Right lobe of liver (tissue), 6 donors: Measurements from ENCODE around the gene ZNF488. TPM values are rescaled to one million over a fixed set of nuclear protein-coding genes. Genes with fewer than 3 reads are reported as not detected.

Experiments used
- ATAC-seq, 4 donors: fragments of 200-7000 bp; cut with Tn5 transposase; one replicate each; pipeline ENCODE4 v1.9.1; 2020; ENCODE audit warnings: mild to moderate bottlenecking in 4 of 4, moderate library complexity in 4 of 4
- DNase-seq, 3 donors: peaks; one replicate each; pipeline ENCODE4 v3.0.0-alpha.2; 2020
- H3K27ac ChIP-seq, 3 donors: fragments of 200-600 bp; one replicate each; pipeline ENCODE4 v1.8.0; 2022
- H3K27me3 ChIP-seq, 2 donors: fragments of 200-600 bp; one replicate each; pipeline ENCODE4 v1.8.0; 2022
- H3K36me3 ChIP-seq, 4 donors: fragments of 200-600 bp; sonication (generic) in 1 of 4; one replicate each; pipeline versions ENCODE4 v1.5.1 to v1.8.0; 2017 to 2022; ENCODE audit warnings: control low read depth in 1 of 4
- H3K4me1 ChIP-seq, 4 donors: fragments of 200-600 bp; sonication (generic) in 1 of 4; one replicate each; pipeline versions ENCODE4 v1.5.1 to v1.8.0; 2017 to 2022; ENCODE audit warnings: control low read depth in 1 of 4
- H3K4me3 ChIP-seq, 3 donors: fragments of 200-600 bp; one replicate each; pipeline ENCODE4 v1.8.0; 2022
- H3K9me3 ChIP-seq, 4 donors: fragments of 200-600 bp; sonication (generic) in 1 of 4; one replicate each; pipeline versions ENCODE4 v1.5.1 to v1.8.0; 2017 to 2022; ENCODE audit warnings: control low read depth in 1 of 4
- POLR2A ChIP-seq: fragments of 450-650 bp; IDR thresholded peaks from one replicate; pipeline ENCODE4 v1.6.1; 2017; ENCODE audit warnings: antibody characterized with exemption, mild to moderate bottlenecking
- WGBS: methylation state at CpG from one replicate; pipeline ENCODE4 v1.1.6; 2018; ENCODE audit warnings: low coverage, low lambda C conversion rate; ENCODE audit not compliant: insufficient coverage; ENCODE audit errors: missing lambda C conversion rate; 5-methylcytosine and 5-hydroxymethylcytosine counted together
- intact Hi-C, 2 donors: fragments of 100-400 bp; cut with DNase I; formaldehyde crosslinking; loops; one replicate each; pipeline versions ENCODE4 v1.11.2 to v1.14.1; 2022
- total RNA-seq, 6 experiments: library from RNA; depleted of rRNA in 2 of 6; stranded (reverse); fragments of >200 nt in 2 of 6; fragmentation: NEBNext Ultra II Directional in 3 of 6; extraction: Animal tissue kit (Norgen Biotek cat#: 25700) in 3 of 6; gene quantifications; one replicate each; pipeline versions ENCODE4 v1.1.0 to v1.2.4, GENCODE V29; 2016 to 2023
- TF ChIP-seq, protein P1 (sequence below), 4 donors: fragments of 200-600 bp in 3 of 4; fragments of 450-650 bp in 1 of 4; IDR thresholded peaks; one replicate each; pipeline versions ENCODE4 v1.5.1 to v1.8.0; 2016 to 2022; ENCODE audit warnings: antibody characterized with exemption in 4 of 4, mild to moderate bottlenecking in 2 of 4
- donor health status: DM: no; HTN: yes; CAD: no.
- donor health status: DM: no; HTN: no; CAD: no.
- donor health status: DM: no; HTN: no; CAD: no.
- donor health status: DM: no; HTN: yes; CAD: no.
- donor health status: DM: no; HTN: yes; CAD: no.

ZNF488 gene
- total RNA-seq, 6 experiments from 2014 or later: not detected

GRCh38 chr10:47334466-47335295 lies 49.4 kb downstream of the ZNF488 start:
- no peaks in the 10 kb centered on the region for H3K9me3 ChIP-seq
- H3K4me3 ChIP-seq: no peak overlapping the region
- DNase-seq (no peak), ATAC-seq (no peak)
- peaks cover 0 to 12% (median 5%) of the 10 kb centered on the region in 4 donors for H3K4me1 ChIP-seq
- 63% methylated on average over 3 of the region's 8 CpGs for WGBS
- no peaks in the 10 kb centered on the region for H3K27me3 ChIP-seq
- H3K27ac ChIP-seq: no peak overlapping the region
- TF ChIP-seq, protein P1, sequence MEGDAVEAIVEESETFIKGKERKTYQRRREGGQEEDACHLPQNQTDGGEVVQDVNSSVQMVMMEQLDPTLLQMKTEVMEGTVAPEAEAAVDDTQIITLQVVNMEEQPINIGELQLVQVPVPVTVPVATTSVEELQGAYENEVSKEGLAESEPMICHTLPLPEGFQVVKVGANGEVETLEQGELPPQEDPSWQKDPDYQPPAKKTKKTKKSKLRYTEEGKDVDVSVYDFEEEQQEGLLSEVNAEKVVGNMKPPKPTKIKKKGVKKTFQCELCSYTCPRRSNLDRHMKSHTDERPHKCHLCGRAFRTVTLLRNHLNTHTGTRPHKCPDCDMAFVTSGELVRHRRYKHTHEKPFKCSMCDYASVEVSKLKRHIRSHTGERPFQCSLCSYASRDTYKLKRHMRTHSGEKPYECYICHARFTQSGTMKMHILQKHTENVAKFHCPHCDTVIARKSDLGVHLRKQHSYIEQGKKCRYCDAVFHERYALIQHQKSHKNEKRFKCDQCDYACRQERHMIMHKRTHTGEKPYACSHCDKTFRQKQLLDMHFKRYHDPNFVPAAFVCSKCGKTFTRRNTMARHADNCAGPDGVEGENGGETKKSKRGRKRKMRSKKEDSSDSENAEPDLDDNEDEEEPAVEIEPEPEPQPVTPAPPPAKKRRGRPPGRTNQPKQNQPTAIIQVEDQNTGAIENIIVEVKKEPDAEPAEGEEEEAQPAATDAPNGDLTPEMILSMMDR (IDR thresholded peaks at IDR 0.05): no peak
- no peak for TF ChIP-seq POLR2A
- H3K36me3 ChIP-seq: no peaks in the 10 kb centered on the region
- intact Hi-C loops: no loop called here

DNA sequence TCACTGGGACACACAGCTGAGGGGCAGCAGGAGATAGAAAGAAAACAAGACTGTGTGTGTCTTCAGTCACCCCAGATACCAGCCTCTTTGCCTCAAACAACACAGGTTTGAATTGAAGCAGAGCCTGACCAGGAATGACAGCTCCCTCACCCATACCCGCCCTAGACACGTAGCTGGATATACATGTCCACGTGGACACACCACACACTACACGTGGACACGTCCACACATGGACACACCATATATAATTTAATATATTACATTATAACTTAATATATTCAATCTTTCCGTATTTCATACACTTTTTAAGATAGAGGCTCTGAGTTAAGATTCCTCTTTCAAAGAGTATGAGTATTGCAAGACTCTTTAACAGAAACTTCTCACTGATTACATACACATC lies 50.6 kb downstream of the ZNF488 start:
- Histone ChIP-seq H3K36me3 (no peaks in the 10 kb centered on the region), H3K4me3 (no peak overlapping the region), H3K4me1 (peaks cover 0 to 12% (median 5%) of the 10 kb centered on the region in 4 donors), H3K9me3 (no peaks in the 10 kb centered on the region), H3K27ac (no peak overlapping the region), H3K27me3 (no peaks in the 10 kb centered on the region)
- intact Hi-C loops: no loop called here
- ATAC-seq (no peak), DNase-seq (no peak)
- no peak for TF ChIP-seq POLR2A
- TF ChIP-seq, protein P1 (IDR thresholded peaks at IDR 0.05): no peak
- WGBS: 75% methylated on average over 6 of the region's 6 CpGs

- no peaks in the 10 kb centered on the region for H3K27me3 ChIP-seq
- no peaks in the 10 kb centered on the region for H3K9me3 ChIP-seq
- DNase-seq (no peak), ATAC-seq (no peak)
- no peaks in the 10 kb centered on the region for H3K36me3 ChIP-seq
- TF ChIP-seq, protein P1 (IDR thresholded peaks at IDR 0.05): no peak
- TF ChIP-seq POLR2A: no peak
- no peak overlapping the region for H3K4me3 ChIP-seq
- WGBS: 70% methylated on average over 2 of the region's 3 CpGs
- H3K27ac ChIP-seq: no peak overlapping the region
- intact Hi-C loops: no loop called here
- H3K4me1 ChIP-seq: peaks cover 0 to 12% (median 5%) of the 10 kb centered on the region in 4 donors
Measured at GRCh38 chr10:47332946-47333345, 51.1 kb downstream of the ZNF488 start.

DNA sequence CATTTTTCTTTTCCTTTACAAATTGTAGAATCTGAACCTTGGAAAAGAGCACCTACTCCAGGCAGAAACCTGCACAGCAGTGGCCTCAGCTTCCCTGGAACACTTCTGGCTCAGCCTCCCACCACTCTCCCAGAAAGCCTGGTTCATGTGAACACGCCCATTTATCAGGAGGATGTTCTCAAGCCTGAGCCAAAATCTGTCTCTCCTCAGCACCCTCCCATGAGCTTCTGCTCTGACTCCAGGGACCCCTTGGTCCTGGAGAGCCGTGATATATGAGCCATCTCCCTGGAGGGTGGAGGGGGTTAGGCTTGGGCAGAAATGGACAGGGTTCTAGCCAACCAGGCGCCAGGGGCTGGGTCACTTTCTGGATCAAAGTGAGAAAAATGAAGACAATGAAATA lies 51.7 kb downstream of the ZNF488 start:
- no peak overlapping the region for H3K27ac ChIP-seq
- H3K9me3 ChIP-seq: no peaks in the 10 kb centered on the region
- intact Hi-C loops: no loop called here
- no peak overlapping the region for H3K4me3 ChIP-seq
- DNase-seq: no peak
- TF ChIP-seq, protein P1 (IDR thresholded peaks at IDR 0.05): no peak
- no peak for TF ChIP-seq POLR2A
- H3K4me1 ChIP-seq: peaks cover 0 to 12% (median 5%) of the 10 kb centered on the region in 4 donors
- 76% methylated on average over 2 of the region's 3 CpGs for WGBS
- ATAC-seq: no peak
- no peaks in the 10 kb centered on the region for H3K36me3 ChIP-seq
- H3K27me3 ChIP-seq: no peaks in the 10 kb centered on the region
